Astrocyte (in vitro differentiated cells and primary cell): ENCODE data around the gene ZNF708.

Source experiments
- CTCF ChIP-seq: IDR thresholded peaks from 2 replicates; pipeline ENCODE4 v1.5.1; 2011; ENCODE audit warnings: low read depth, mild to moderate bottlenecking, inconsistent platforms, low read length, moderate library complexity; ENCODE audit not compliant: insufficient read depth
- EZH2 ChIP-seq: IDR thresholded peaks from 2 replicates; pipeline ENCODE4 v1.6.1; 2012; ENCODE audit warnings: mild to moderate bottlenecking, low read length, inconsistent platforms; ENCODE audit not compliant: insufficient read depth

GRCh38 chr19:21317821-21318220 lies 11.4 kb downstream of the ZNF708 start:
- TF ChIP-seq CTCF (no peak), EZH2 (no peak)
